Loucy (cell line): ENCODE results near the gene L3MBTL3.

Experiments used
- EZH2phosphoT487 ChIP-seq: fragments of 200-600 bp; IDR thresholded peaks from 2 replicates; pipeline ENCODE4 v1.6.1; 2018; ENCODE audit warnings: antibody characterized with exemption, mild to moderate bottlenecking, moderate library complexity, borderline replicate concordance
- TF ChIP-seq, protein P1 (sequence below): fragments of 200-600 bp; sonication (generic); conservative IDR thresholded peaks from 2 replicates; pipeline ENCODE4 v1.5.1; 2014; ENCODE audit warnings: mild to moderate bottlenecking, antibody characterized with exemption, low read length

DNA sequence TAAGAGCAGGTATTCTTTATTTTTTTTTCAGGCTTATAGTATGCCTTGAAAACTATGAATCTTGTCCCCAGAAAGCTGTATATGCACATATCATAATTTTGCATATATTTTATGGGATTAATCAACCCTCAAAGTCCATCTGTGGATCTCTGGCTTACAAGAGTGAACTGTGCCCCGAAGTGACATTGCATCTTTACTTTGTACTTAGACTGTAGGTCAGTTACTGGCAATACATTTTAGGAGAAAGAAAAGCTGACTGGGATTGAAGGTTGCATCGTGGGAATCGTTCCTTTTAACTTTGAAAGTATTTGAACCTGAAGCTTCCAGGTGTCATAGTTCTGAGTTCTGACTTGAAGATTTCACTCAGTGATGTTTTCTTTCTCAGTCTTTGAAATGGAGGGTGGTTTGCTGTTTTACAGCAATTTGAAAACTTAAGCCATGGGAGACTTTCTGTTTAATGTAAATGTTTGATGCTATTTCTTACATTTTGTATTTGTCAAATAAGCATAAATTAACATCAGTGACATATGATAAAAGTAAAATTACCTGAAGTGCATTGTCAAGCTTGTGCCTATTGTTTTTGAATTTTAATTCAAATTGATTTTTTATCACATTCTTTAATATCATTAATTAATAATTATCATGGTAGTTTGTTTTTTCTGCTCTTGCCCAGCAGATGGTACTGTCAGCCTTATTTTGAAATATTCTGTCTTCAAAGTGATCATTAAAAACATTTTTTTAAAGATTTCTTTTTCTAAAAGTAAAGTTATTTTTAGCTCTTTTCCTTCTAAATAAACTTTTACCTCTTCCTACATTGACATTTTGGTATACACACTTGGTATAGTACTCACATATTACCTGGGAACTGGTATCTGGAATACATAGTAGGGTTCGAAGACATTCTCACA is 29.0 kb downstream of the L3MBTL3 start:
- TF ChIP-seq, protein P1, sequence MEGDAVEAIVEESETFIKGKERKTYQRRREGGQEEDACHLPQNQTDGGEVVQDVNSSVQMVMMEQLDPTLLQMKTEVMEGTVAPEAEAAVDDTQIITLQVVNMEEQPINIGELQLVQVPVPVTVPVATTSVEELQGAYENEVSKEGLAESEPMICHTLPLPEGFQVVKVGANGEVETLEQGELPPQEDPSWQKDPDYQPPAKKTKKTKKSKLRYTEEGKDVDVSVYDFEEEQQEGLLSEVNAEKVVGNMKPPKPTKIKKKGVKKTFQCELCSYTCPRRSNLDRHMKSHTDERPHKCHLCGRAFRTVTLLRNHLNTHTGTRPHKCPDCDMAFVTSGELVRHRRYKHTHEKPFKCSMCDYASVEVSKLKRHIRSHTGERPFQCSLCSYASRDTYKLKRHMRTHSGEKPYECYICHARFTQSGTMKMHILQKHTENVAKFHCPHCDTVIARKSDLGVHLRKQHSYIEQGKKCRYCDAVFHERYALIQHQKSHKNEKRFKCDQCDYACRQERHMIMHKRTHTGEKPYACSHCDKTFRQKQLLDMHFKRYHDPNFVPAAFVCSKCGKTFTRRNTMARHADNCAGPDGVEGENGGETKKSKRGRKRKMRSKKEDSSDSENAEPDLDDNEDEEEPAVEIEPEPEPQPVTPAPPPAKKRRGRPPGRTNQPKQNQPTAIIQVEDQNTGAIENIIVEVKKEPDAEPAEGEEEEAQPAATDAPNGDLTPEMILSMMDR: no peak
- no peak for TF ChIP-seq EZH2phosphoT487
